PC-3 (cell line): ENCODE measurements around the gene KRTAP10-2. TPM values are rescaled to one million over a fixed set of nuclear protein-coding genes. Genes with fewer than 3 reads are reported as not detected.

Experiments used
- ATAC-seq: fragments of 200-7000 bp; cut with Tn5 transposase; 2 replicates; pipeline ENCODE4 v1.9.1; 2020; ENCODE audit warnings: mild to moderate bottlenecking, moderate library complexity
- BruUV-seq: library from RNA; stranded (reverse); fragments of 400-500 nt; replicated peaks from 2 replicates; lab custom pipeline; 2021; lab: Mats Ljungman, UMichigan
- CTCF ChIA-PET: fragments of 300-600 bp; sonication (Branson Sonifier 250); formaldehyde crosslinking; loops from one replicate; lab custom pipeline; 2022; ENCODE audit warnings: antibody characterized with exemption; lab: Charles Lee
- POLR2A ChIA-PET: fragments of 300-600 bp; sonication (Branson Sonifier 250); formaldehyde crosslinking; loops from one replicate; lab custom pipeline; 2022; ENCODE audit warnings: antibody characterized with exemption; ENCODE audit not compliant: unreplicated experiment; lab: Charles Lee
- DNase-seq: peaks from one replicate; pipeline ENCODE4 v3.0.0-alpha.2; 2015
- H2AFZ ChIP-seq: fragments of 300-600 bp; sonication (generic); 2 replicates; pipeline ENCODE4 v1.6.0; 2016; ENCODE audit warnings: antibody characterized with exemption, low read length
- H3F3A ChIP-seq: fragments of 300-600 bp; sonication (generic); one replicate; pipeline ENCODE4 v1.6.0; 2017; ENCODE audit warnings: antibody characterized with exemption, low read length, control low read depth, mild to moderate bottlenecking; ENCODE audit not compliant: unreplicated experiment
- H3K27ac ChIP-seq: fragments of 300-600 bp; sonication (generic); 2 replicates; pipeline ENCODE4 v1.5.1; 2016; ENCODE audit warnings: mild to moderate bottlenecking, low read length
- H3K27me3 ChIP-seq: fragments of 300-600 bp; sonication (generic); 2 replicates; pipeline ENCODE4 v1.6.1; 2016; ENCODE audit warnings: low read length, mixed read lengths
- H3K36me3 ChIP-seq: fragments of 300-600 bp; sonication (generic); 2 replicates; pipeline ENCODE4 v1.6.1; 2016; ENCODE audit warnings: low read depth, mixed run types, low read length, mixed read lengths
- H3K4me1 ChIP-seq: fragments of 300-600 bp; sonication (generic); 2 replicates; pipeline ENCODE4 v1.5.1; 2016; ENCODE audit warnings: low read length; ENCODE audit not compliant: insufficient read depth
- H3K4me2 ChIP-seq: fragments of 300-600 bp; sonication (generic); 2 replicates; pipeline ENCODE4 v1.6.0; 2016; ENCODE audit warnings: low read length
- H3K4me3 ChIP-seq: fragments of 300-600 bp; sonication (generic); 2 replicates; pipeline ENCODE4 v1.5.1; 2016; ENCODE audit warnings: mild to moderate bottlenecking, low read length, mixed read lengths
- H3K79me2 ChIP-seq: fragments of 300-600 bp; sonication (generic); 2 replicates; pipeline ENCODE4 v1.6.1; 2017; ENCODE audit warnings: low read length, mixed read lengths
- H3K9ac ChIP-seq: fragments of 300-600 bp; sonication (generic); 2 replicates; pipeline ENCODE4 v1.6.0; 2016; ENCODE audit warnings: mild to moderate bottlenecking, low read length
- H3K9me2 ChIP-seq: fragments of 300-600 bp; sonication (generic); replicated peaks from 2 replicates; pipeline ENCODE4 v1.6.1; 2016; ENCODE audit warnings: mixed run types, low read length, mixed read lengths
- H3K9me3 ChIP-seq: fragments of 300-600 bp; sonication (generic); 2 replicates; pipeline ENCODE4 v1.6.1; 2016; ENCODE audit warnings: low read length, mixed read lengths
- H4K20me1 ChIP-seq: fragments of 300-600 bp; sonication (generic); 2 replicates; pipeline ENCODE4 v1.6.1; 2016; ENCODE audit warnings: low read length, mixed read lengths
- EZH2 ChIP-seq: fragments of 300-600 bp; sonication (generic); IDR thresholded peaks from one replicate; pipeline ENCODE4 v1.6.1; 2017; ENCODE audit warnings: antibody characterized with exemption, mild to moderate bottlenecking, low read length; ENCODE audit not compliant: unreplicated experiment
- EZH2phosphoT487 ChIP-seq: fragments of 300-600 bp; sonication (generic); IDR thresholded peaks from 2 replicates; pipeline ENCODE4 v1.6.1; 2018; ENCODE audit warnings: mild to moderate bottlenecking, antibody characterized with exemption, low read length, borderline replicate concordance
- intact Hi-C: fragments of 100-400 bp; cut with micrococcal nuclease; formaldehyde crosslinking; loops from 2 replicates; pipeline ENCODE4 v1.9.0; 2023
- total RNA-seq: library from RNA; depleted of rRNA; stranded (reverse); fragments of >200 nt; gene quantifications from 2 replicates; pipeline ENCODE4 v1.2.3, GENCODE V29; 2014
- TF ChIP-seq, protein P1 (sequence below): fragments of 300-600 bp; sonication (generic); conservative IDR thresholded peaks from 2 replicates; pipeline ENCODE4 v1.5.1; 2017; ENCODE audit warnings: antibody characterized with exemption, low read depth, mild to moderate bottlenecking, low read length

The KRTAP10-2 gene
- total RNA-seq, 1 experiment from 2014 or later: not detected

DNA sequence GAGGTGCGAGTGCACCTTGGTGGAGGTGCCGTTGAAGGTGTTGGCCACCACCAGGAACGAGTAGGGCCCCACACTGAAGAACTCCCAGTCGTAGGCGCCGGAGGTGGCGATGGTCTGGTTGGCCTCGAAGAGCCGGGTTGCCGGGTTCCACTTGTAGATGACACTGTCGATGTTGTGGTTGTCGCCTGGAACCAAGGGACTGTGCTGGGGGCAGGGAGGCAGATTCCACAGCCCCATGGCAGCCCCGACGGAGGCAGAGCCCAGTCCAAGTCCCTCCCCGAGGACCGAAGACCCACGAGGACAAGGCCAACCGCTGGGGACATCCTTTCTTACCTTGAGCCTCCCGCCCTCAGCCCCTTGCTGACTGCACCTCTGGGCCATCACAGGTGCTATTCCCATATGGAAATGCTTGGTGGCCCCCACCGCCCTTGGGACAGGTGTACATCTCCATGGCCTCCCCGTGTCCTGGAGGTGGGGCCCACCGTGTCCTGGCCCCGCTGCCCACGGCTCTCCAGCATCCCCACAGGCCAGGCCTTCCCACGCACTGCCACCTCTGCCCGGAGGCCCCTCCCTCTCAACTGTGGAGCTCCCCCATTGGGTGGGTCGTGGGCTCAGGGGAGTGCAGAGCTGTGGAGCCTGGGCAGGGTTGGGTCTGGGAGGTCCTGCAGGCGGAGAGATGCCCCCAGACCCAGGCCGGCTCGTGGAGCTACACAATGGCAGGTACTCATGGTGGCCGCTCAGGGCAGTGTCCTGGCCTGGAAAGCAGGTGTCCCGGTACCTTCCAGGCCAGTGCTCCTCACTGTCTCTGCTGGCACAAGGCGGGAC lies 29.2 kb downstream of the KRTAP10-2 start:
- no peaks in the 10 kb centered on the region; the same call in 1 of the 2 replicates for H3K36me3 ChIP-seq
- H3K27ac ChIP-seq: no peak overlapping the region
- H2AFZ ChIP-seq: no peak overlapping the region
- H3K9me3 ChIP-seq: peaks cover 8% of the 10 kb centered on the region; the same call in 1 of the 2 replicates
- no peak overlapping the region for H3K4me2 ChIP-seq
- no peaks in the 10 kb centered on the region for H3K79me2 ChIP-seq
- DNase-seq: no peak
- H3F3A ChIP-seq: no peaks in the 10 kb centered on the region
- POLR2A ChIA-PET: interaction anchor here (0.6 kb wide), 1 partner anchor 12 kb away, joined by 4 read pairs; no protein-coding TSS in a partner anchor
- intact Hi-C loops: no loop called here
- H3K4me3 ChIP-seq: no peak overlapping the region
- H3K9me2 ChIP-seq: no peaks in the 10 kb centered on the region
- no peaks in the 10 kb centered on the region for H3K4me1 ChIP-seq
- CTCF ChIA-PET: no interaction called here
- H3K27me3 ChIP-seq: no peaks in the 10 kb centered on the region
- ATAC-seq: no peak
- H4K20me1 ChIP-seq: no peaks in the 10 kb centered on the region
- TF ChIP-seq EZH2 (no peak), EZH2phosphoT487 (no peak)
- no peak overlapping the region for H3K9ac ChIP-seq
- BruUV-seq: no TSS peak

DNA sequence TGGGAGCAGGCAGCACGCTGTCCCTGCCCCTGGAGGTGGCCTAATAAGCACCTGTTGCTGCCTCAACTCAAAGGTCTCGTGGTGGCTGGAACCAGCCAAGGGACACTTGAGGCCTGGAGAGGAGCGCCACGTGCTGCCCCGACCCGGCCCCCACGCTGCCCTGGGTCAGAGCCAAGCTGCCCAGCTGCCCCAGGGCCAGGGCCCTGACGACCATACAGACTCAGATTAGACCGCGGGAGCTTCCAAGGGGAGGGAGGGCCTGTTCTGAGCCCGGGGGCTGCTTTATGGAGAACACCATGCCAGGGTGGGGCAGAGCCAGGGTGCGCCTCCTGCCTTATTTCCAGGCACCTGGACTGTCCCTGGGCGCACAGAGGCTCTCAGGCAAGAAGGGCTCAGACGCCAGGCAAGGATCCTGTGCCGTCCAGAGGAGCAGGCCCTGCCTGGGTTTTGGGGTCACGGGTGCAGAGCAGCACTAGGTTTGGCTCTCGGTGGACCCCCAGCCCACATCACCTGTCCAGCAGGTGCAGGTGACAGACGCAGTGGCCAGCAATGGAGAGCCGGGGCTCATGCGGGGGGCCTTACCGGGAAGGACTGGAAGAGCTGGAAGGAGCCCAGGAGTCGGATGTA lies 29.9 kb downstream of the KRTAP10-2 start:
- H3K79me2 ChIP-seq: no peaks in the 10 kb centered on the region
- CTCF ChIA-PET: no interaction called here

More for the DNA sequence above, 29.9 kb downstream of the KRTAP10-2 start:
- BruUV-seq: no TSS peak
- Histone ChIP-seq H4K20me1 (no peaks in the 10 kb centered on the region), H3K4me1 (no peaks in the 10 kb centered on the region), H3K4me2 (no peak overlapping the region), H3F3A (no peaks in the 10 kb centered on the region), H3K4me3 (no peak overlapping the region), H2AFZ (no peak overlapping the region), H3K27ac (no peak overlapping the region), H3K9me3 (peaks cover 8% of the 10 kb centered on the region; the same call in 1 of the 2 replicates), H3K9ac (no peak overlapping the region), H3K27me3 (no peaks in the 10 kb centered on the region), H3K36me3 (no peaks in the 10 kb centered on the region; the same call in 1 of the 2 replicates), H3K9me2 (no peaks in the 10 kb centered on the region)
- POLR2A ChIA-PET: no interaction called here
- no peak for ATAC-seq
- no peak for DNase-seq
- TF ChIP-seq EZH2 (no peak), EZH2phosphoT487 (no peak)
- TF ChIP-seq, protein P1, sequence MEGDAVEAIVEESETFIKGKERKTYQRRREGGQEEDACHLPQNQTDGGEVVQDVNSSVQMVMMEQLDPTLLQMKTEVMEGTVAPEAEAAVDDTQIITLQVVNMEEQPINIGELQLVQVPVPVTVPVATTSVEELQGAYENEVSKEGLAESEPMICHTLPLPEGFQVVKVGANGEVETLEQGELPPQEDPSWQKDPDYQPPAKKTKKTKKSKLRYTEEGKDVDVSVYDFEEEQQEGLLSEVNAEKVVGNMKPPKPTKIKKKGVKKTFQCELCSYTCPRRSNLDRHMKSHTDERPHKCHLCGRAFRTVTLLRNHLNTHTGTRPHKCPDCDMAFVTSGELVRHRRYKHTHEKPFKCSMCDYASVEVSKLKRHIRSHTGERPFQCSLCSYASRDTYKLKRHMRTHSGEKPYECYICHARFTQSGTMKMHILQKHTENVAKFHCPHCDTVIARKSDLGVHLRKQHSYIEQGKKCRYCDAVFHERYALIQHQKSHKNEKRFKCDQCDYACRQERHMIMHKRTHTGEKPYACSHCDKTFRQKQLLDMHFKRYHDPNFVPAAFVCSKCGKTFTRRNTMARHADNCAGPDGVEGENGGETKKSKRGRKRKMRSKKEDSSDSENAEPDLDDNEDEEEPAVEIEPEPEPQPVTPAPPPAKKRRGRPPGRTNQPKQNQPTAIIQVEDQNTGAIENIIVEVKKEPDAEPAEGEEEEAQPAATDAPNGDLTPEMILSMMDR: no peak
- intact Hi-C loops: no loop called here
